AG09309 (cell line): ENCODE data around the gene ING1.

ENCODE experiments used
- DNase-seq: peaks from one replicate; pipeline ENCODE4 v3.0.0-alpha.2; 2010; ENCODE audit warnings: low read depth
- H3K4me3 ChIP-seq: 2 replicates; pipeline ENCODE4 v1.5.1; 2011; ENCODE audit warnings: mild to moderate bottlenecking, low read depth, low read length, moderate library complexity; ENCODE audit not compliant: control insufficient read depth
- CTCF ChIP-seq: IDR thresholded peaks from 2 replicates; pipeline ENCODE4 v1.5.1; 2011; ENCODE audit warnings: mild to moderate bottlenecking, low read depth, low read length, inconsistent platforms; ENCODE audit not compliant: insufficient read depth, control insufficient read depth; ENCODE audit errors: missing control alignments

ING1 gene

GRCh38 chr13:110769097-110769496 lies 55.6 kb downstream of the ING1 start:
- no peak for DNase-seq
- TF ChIP-seq CTCF: no peak
- no peak overlapping the region for H3K4me3 ChIP-seq

- no peak for DNase-seq
- no peak for TF ChIP-seq CTCF
These were observed 57.2 kb downstream of the ING1 start for GRCh38 chr13:110770678-110771077.

GRCh38 chr13:110771194-110771593 lies 57.7 kb downstream of the ING1 start:
- no peak for TF ChIP-seq CTCF
- no peak for DNase-seq
- no peak overlapping the region for H3K4me3 ChIP-seq

More at GRCh38 chr13:110770678-110771077, 57.2 kb downstream of the ING1 start:
- no peak overlapping the region for H3K4me3 ChIP-seq

GRCh38 chr13:110772091-110772984 lies 58.8 kb downstream of the ING1 start:
- H3K4me3 ChIP-seq: no peak overlapping the region
- DNase-seq: no peak
- TF ChIP-seq CTCF: no peak
